ENCODE results near the gene AARS2.

- TF ChIP-seq, protein P1, sequence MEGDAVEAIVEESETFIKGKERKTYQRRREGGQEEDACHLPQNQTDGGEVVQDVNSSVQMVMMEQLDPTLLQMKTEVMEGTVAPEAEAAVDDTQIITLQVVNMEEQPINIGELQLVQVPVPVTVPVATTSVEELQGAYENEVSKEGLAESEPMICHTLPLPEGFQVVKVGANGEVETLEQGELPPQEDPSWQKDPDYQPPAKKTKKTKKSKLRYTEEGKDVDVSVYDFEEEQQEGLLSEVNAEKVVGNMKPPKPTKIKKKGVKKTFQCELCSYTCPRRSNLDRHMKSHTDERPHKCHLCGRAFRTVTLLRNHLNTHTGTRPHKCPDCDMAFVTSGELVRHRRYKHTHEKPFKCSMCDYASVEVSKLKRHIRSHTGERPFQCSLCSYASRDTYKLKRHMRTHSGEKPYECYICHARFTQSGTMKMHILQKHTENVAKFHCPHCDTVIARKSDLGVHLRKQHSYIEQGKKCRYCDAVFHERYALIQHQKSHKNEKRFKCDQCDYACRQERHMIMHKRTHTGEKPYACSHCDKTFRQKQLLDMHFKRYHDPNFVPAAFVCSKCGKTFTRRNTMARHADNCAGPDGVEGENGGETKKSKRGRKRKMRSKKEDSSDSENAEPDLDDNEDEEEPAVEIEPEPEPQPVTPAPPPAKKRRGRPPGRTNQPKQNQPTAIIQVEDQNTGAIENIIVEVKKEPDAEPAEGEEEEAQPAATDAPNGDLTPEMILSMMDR (IDR thresholded peaks at IDR 0.05), result no peak
- TF ChIP-seq, protein P2, sequence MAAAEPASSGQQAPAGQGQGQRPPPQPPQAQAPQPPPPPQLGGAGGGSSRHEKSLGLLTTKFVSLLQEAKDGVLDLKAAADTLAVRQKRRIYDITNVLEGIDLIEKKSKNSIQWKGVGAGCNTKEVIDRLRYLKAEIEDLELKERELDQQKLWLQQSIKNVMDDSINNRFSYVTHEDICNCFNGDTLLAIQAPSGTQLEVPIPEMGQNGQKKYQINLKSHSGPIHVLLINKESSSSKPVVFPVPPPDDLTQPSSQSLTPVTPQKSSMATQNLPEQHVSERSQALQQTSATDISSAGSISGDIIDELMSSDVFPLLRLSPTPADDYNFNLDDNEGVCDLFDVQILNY (CRISPR knock-in tag; IDR thresholded peaks at IDR 0.05), result no peak
- TF ChIP-seq ZNF232 (CRISPR knock-in tag; IDR thresholded peaks at IDR 0.05) (no peak), EMX1 (CRISPR knock-in tag; IDR thresholded peaks at IDR 0.05) (0 out of 2 replicates have a peak, but pooled peaks have one; percentile 67), NR3C1 (CRISPR knock-in tag; conservative IDR thresholded peaks at IDR 0.05; ENCODE audit: low read depth) (no peak), ELF4 (CRISPR knock-in tag; IDR thresholded peaks at IDR 0.05; ENCODE audit: low read depth) (no peak), SP1 (CRISPR knock-in tag; conservative IDR thresholded peaks at IDR 0.05) (no peak), GABPB1 (CRISPR knock-in tag; IDR thresholded peaks at IDR 0.05) (no peak), ZNF138 (CRISPR knock-in tag; conservative IDR thresholded peaks at IDR 0.05) (no peak), ETV6 (CRISPR knock-in tag; IDR thresholded peaks at IDR 0.05) (no peak), MYBL2 (CRISPR knock-in tag; IDR thresholded peaks at IDR 0.05) (no peak), ATF1 (CRISPR knock-in tag; IDR thresholded peaks at IDR 0.05) (no peak), USF2 (CRISPR knock-in tag; IDR thresholded peaks at IDR 0.05) (no peak)
Measured at GRCh38 chr6:44250067-44250717, 63.0 kb downstream of the AARS2 start.
